HG02678 (cell line): ENCODE data around the gene MPPED1.

Source experiments
- ATAC-seq: cut with Tn5 transposase; IDR thresholded peaks from one replicate; pipeline ENCODE4 v1.9.1; 2021; ENCODE audit warnings: mild to moderate bottlenecking, moderate library complexity; ENCODE audit not compliant: unreplicated experiment

MPPED1 gene

GRCh38 chr22:43392385-43392989 is 19.3 kb upstream of the MPPED1 start:
- ATAC-seq, result no peak

GRCh38 chr22:43393132-43393843 is 18.5 kb upstream of the MPPED1 start:
- ATAC-seq, result no peak

- ATAC-seq, result no peak
Observed at GRCh38 chr22:43393844-43394474, 17.9 kb upstream of the MPPED1 start.

- ATAC-seq, result no peak
Observed at GRCh38 chr22:43395086-43395695, 16.6 kb upstream of the MPPED1 start.

GRCh38 chr22:43396321-43396933 is 15.4 kb upstream of the MPPED1 start:
- no peak for ATAC-seq

- no peak for ATAC-seq
Observed at GRCh38 chr22:43396934-43397457, 14.8 kb upstream of the MPPED1 start.

GRCh38 chr22:43397766-43398165 is 14.0 kb upstream of the MPPED1 start:
- ATAC-seq, result no peak

- ATAC-seq, result no peak
Observed at GRCh38 chr22:43398246-43398645, 13.6 kb upstream of the MPPED1 start.

GRCh38 chr22:43398910-43399309 is 12.9 kb upstream of the MPPED1 start:
- no peak for ATAC-seq

GRCh38 chr22:43399338-43399979 is 12.4 kb upstream of the MPPED1 start:
- ATAC-seq, result no peak

- ATAC-seq, result no peak
Observed at GRCh38 chr22:43399980-43400358, 11.8 kb upstream of the MPPED1 start.

GRCh38 chr22:43400449-43400848 is 11.4 kb upstream of the MPPED1 start:
- ATAC-seq, result no peak

- ATAC-seq, result no peak
Observed at GRCh38 chr22:43401233-43401632, 10.6 kb upstream of the MPPED1 start.

- no peak for ATAC-seq
Observed at GRCh38 chr22:43401661-43402060, 10.2 kb upstream of the MPPED1 start.

GRCh38 chr22:43402128-43402527 is 9.7 kb upstream of the MPPED1 start:
- no peak for ATAC-seq

GRCh38 chr22:43404673-43405385 is 7.0 kb upstream of the MPPED1 start:
- ATAC-seq, result no peak

- no peak for ATAC-seq
Observed at GRCh38 chr22:43406186-43406790, 5.5 kb upstream of the MPPED1 start.

- ATAC-seq, result no peak
Observed at GRCh38 chr22:43407591-43407990, 4.2 kb upstream of the MPPED1 start.

GRCh38 chr22:43408009-43408408 is 3.8 kb upstream of the MPPED1 start:
- no peak for ATAC-seq

GRCh38 chr22:43409046-43409445 is 2.8 kb upstream of the MPPED1 start:
- no peak for ATAC-seq
